Body of pancreas (tissue), 4 donors: Measurements from ENCODE around the gene LAMA2.

Source experiments
- CTCF ChIP-seq, 7 experiments: fragments of 450-650 bp in 4 of 7; fragments of 200-600 bp in 3 of 7; sonication (generic) in 3 of 7; IDR thresholded peaks; one replicate each; pipeline ENCODE4 v1.5.1; 2016 to 2019; ENCODE audit warnings: antibody characterized with exemption in 7 of 7
- POLR2A ChIP-seq, 3 donors: fragments of 450-650 bp; IDR thresholded peaks; one replicate each; pipeline ENCODE4 v1.6.1; 2016; ENCODE audit warnings: antibody characterized with exemption in 3 of 3, mild to moderate bottlenecking in 2 of 3

GRCh38 chr6:129314575-129314974 is 431.6 kb downstream of the LAMA2 start:
- TF ChIP-seq POLR2A (IDR thresholded peaks at IDR 0.05) (no peak), CTCF (IDR thresholded peaks at IDR 0.05) (no peak)
